SK-N-SH treated with all-trans-retinoic acid at 6 μM for 48 hours (cell line): ENCODE results near the gene HBQ1.

Experiments
- ARNTL ChIP-seq: fragments of 450-650 bp; formaldehyde crosslinking; IDR thresholded peaks from 2 replicates; pipeline ENCODE4 v1.5.0; 2020; ENCODE audit warnings: low read depth, mild to moderate bottlenecking, moderate library complexity, borderline replicate concordance
- TCF4 ChIP-seq: fragments of 250-450 bp; sonication (Bioruptor Pico); IDR thresholded peaks from 2 replicates; pipeline ENCODE4 v1.8.0; 2021; ENCODE audit warnings: mild to moderate bottlenecking, moderate library complexity, borderline replicate concordance
- ZFP30 ChIP-seq: fragments of 450-650 bp; formaldehyde crosslinking; IDR thresholded peaks from 2 replicates; pipeline ENCODE4 v1.5.0; 2022; ENCODE audit warnings: mild to moderate bottlenecking, moderate library complexity

- TF ChIP-seq ZFP30 (no peak), ARNTL (CRISPR knock-in tag) (no peak), TCF4 (CRISPR knock-in tag) (no peak)
Measured at GRCh38 chr16:220021-220420, 39.8 kb downstream of the HBQ1 start.
